Erythroblast (primary cell): ENCODE measurements around the gene USF2.
"Not testable (repeated sequence)": the region's sequence is repeated elsewhere in the genome, so short reads cannot be mapped to it uniquely, and the experiment has no call there.

Experiments
- GATA1 ChIP-seq: IDR thresholded peaks from 2 replicates; pipeline ENCODE4 v1.6.1; 2011; ENCODE audit warnings: low read depth, mild to moderate bottlenecking, control low read depth, low read length, moderate library complexity
- POLR2A ChIP-seq: IDR thresholded peaks from 2 replicates; pipeline ENCODE4 v1.6.1; 2011; ENCODE audit warnings: mild to moderate bottlenecking, low read length

DNA sequence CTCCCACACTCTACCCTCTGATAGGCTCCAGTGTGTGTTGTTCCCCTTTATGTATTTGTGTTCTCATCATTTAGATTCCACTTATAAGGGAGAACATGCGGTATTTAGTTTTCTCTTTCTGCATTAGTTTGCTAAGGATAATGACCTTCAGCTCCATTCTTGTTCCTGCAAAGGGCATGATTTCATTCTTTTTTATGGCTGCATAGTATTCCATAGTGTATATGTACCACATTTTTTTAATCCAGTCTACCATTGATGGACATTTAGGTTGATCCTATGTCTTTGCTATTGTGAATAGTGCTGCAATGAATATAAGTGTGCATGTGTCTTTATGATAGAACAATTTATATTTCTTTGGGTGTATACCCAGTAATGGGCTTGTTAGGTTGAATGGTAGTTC lies 29.2 kb upstream of the USF2 start:
- TF ChIP-seq POLR2A, GATA1: not testable (repeated sequence)
